ENCODE data around the gene LENEP.
A peak's percentile ranks its signal among the peaks of the same experiment; 100 is the strongest.

The LENEP gene

DNA sequence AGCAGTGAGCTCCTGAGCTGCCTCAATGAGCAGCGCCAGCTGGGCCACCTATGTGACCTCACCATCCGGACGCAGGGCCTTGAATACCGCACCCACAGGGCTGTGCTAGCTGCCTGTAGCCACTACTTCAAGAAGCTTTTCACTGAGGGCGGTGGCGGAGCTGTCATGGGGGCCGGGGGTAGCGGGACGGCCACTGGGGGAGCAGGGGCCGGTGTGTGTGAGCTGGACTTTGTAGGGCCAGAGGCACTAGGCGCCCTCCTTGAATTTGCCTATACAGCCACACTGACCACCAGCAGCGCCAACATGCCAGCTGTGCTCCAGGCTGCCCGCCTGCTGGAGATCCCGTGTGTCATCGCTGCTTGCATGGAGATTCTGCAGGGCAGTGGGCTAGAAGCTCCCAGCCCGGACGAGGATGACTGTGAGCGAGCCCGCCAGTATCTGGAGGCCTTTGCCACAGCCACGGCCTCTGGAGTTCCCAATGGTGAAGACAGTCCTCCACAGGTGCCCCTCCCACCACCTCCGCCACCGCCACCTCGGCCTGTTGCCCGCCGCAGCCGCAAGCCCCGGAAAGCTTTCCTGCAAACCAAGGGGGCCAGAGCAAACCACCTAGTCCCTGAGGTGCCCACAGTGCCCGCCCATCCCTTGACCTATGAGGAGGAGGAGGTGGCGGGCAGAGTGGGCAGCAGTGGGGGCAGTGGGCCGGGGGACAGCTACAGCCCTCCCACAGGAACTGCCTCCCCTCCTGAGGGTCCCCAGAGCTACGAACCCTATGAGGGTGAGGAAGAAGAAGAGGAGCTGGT is 21.5 kb downstream of the LENEP start:
- Histone ChIP-seq H3K9me3 (ENCODE audit: insufficient read depth, low read length, severe bottlenecking) (no peaks in the 10 kb centered on the region), H3K4me2 (ENCODE audit: insufficient read depth, low read length) (no peak overlapping the region), H4K20me1 (ENCODE audit: insufficient read depth, low read length) (peaks cover 71% of the 10 kb centered on the region), H3K4me1 (ENCODE audit: insufficient read depth, low read length) (peaks cover 20% of the 10 kb centered on the region), H3K79me2 (ENCODE audit: insufficient read depth, low read length) (no peaks in the 10 kb centered on the region), H2AFZ (ENCODE audit: low read depth, low read length) (no peak overlapping the region), H3K36me3 (ENCODE audit: insufficient read depth, low read length) (no peaks in the 10 kb centered on the region), H3K27me3 (ENCODE audit: insufficient read depth, low read length, poor library complexity) (peaks cover 29% of the 10 kb centered on the region), H3K4me3 (ENCODE audit: low read depth in 1 of 2, low read length in 2 of 2) (no peak overlapping the region), H3K27ac (ENCODE audit: low read length) (no peak overlapping the region), H3K9ac (ENCODE audit: low read depth, low read length) (no peak overlapping the region)
- TF ChIP-seq EZH2 (IDR thresholded peaks at IDR 0.05; ENCODE audit: borderline replicate concordance, low read depth, low read length, severe bottlenecking): no peak
- TF ChIP-seq, protein P1, sequence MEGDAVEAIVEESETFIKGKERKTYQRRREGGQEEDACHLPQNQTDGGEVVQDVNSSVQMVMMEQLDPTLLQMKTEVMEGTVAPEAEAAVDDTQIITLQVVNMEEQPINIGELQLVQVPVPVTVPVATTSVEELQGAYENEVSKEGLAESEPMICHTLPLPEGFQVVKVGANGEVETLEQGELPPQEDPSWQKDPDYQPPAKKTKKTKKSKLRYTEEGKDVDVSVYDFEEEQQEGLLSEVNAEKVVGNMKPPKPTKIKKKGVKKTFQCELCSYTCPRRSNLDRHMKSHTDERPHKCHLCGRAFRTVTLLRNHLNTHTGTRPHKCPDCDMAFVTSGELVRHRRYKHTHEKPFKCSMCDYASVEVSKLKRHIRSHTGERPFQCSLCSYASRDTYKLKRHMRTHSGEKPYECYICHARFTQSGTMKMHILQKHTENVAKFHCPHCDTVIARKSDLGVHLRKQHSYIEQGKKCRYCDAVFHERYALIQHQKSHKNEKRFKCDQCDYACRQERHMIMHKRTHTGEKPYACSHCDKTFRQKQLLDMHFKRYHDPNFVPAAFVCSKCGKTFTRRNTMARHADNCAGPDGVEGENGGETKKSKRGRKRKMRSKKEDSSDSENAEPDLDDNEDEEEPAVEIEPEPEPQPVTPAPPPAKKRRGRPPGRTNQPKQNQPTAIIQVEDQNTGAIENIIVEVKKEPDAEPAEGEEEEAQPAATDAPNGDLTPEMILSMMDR (IDR thresholded peaks at IDR 0.05; ENCODE audit: borderline replicate concordance, extremely low read depth, low read length, poor library complexity, severe bottlenecking): no peak
- no peak for ATAC-seq (ENCODE audit: insufficient read depth, low read depth)
- no peak for DNase-seq

DNA sequence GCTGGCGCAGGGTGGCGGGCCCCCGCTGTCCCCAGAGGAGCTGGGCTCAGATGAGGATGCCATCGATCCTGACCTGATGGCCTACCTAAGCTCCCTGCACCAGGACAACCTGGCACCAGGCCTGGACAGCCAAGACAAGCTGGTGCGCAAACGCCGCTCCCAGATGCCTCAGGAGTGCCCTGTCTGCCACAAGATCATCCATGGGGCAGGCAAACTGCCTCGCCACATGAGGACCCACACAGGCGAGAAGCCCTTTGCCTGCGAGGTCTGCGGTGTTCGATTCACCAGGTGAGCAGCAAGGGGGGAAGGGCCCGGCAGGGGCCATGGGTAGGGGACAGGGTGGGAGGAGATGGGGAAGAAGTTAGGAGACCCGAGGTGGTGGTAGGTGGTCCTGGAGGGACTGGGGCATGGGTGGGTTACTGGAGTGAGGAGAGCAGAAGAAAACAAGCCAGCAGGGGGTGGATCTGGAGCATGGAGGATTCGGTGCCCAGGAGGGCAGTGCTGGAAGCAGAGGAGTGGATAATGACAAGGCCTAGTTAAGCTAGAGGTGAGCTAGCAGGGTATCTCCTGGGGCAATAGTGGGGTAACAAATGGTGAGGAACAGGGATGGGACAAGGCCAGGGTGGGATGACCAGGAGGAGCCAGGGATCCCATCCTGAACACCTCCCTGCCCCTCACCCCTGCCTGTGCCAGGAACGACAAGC is 22.3 kb downstream of the LENEP start:
- peaks cover 13% of the 10 kb centered on the region for H3K4me1 ChIP-seq (ENCODE audit: insufficient read depth, low read length)
- H3K27ac ChIP-seq (ENCODE audit: low read length): no peak overlapping the region
- no peaks in the 10 kb centered on the region for H3K79me2 ChIP-seq (ENCODE audit: insufficient read depth, low read length)
- no peak overlapping the region for H2AFZ ChIP-seq (ENCODE audit: low read depth, low read length)
- TF ChIP-seq, protein P1 (IDR thresholded peaks at IDR 0.05; ENCODE audit: borderline replicate concordance, extremely low read depth, low read length, poor library complexity, severe bottlenecking): no peak
- TF ChIP-seq EZH2 (IDR thresholded peaks at IDR 0.05; ENCODE audit: borderline replicate concordance, low read depth, low read length, severe bottlenecking): no peak
- H3K4me2 ChIP-seq (ENCODE audit: insufficient read depth, low read length): no peak overlapping the region
- H3K9me3 ChIP-seq (ENCODE audit: insufficient read depth, low read length, severe bottlenecking): no peaks in the 10 kb centered on the region
- no peak overlapping the region for H3K4me3 ChIP-seq (ENCODE audit: low read depth in 1 of 2, low read length in 2 of 2)
- H3K9ac ChIP-seq (ENCODE audit: low read depth, low read length): no peak overlapping the region
- H3K36me3 ChIP-seq (ENCODE audit: insufficient read depth, low read length): no peaks in the 10 kb centered on the region
- ATAC-seq (ENCODE audit: insufficient read depth, low read depth) (no peak), DNase-seq (no peak)
- peaks cover 30% of the 10 kb centered on the region for H3K27me3 ChIP-seq (ENCODE audit: insufficient read depth, low read length, poor library complexity)
- peaks cover 66% of the 10 kb centered on the region for H4K20me1 ChIP-seq (ENCODE audit: insufficient read depth, low read length)

DNA sequence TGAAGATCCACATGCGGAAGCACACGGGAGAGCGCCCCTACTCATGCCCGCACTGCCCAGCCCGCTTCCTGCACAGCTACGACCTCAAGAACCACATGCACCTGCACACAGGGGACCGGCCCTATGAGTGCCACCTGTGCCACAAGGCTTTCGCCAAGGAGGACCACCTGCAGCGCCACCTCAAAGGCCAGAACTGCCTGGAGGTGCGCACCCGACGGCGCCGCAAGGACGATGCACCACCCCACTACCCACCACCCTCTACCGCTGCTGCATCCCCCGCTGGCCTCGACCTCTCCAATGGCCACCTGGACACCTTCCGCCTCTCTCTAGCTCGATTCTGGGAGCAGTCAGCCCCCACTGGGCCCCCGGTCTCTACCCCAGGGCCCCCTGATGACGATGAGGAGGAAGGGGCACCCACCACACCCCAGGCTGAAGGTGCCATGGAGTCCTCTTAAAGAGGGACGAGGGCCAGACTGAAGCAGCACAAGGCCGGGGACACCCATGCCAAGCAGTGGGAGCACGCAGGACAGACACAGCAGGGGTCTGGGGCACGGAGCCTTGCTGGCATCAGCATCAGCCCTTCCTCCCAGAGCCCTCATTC is 22.9 kb downstream of the LENEP start:
- H3K9me3 ChIP-seq (ENCODE audit: insufficient read depth, low read length, severe bottlenecking): no peaks in the 10 kb centered on the region
- no peak overlapping the region for H3K4me2 ChIP-seq (ENCODE audit: insufficient read depth, low read length)
- H4K20me1 ChIP-seq (ENCODE audit: insufficient read depth, low read length): peaks cover 62% of the 10 kb centered on the region
- TF ChIP-seq EZH2 (IDR thresholded peaks at IDR 0.05; ENCODE audit: borderline replicate concordance, low read depth, low read length, severe bottlenecking): no peak
- TF ChIP-seq, protein P1 (IDR thresholded peaks at IDR 0.05; ENCODE audit: borderline replicate concordance, extremely low read depth, low read length, poor library complexity, severe bottlenecking): no peak
- no peak overlapping the region for H2AFZ ChIP-seq (ENCODE audit: low read depth, low read length)
- DNase-seq (peak; percentile 27), ATAC-seq (ENCODE audit: insufficient read depth, low read depth) (no peak)
- no peaks in the 10 kb centered on the region for H3K79me2 ChIP-seq (ENCODE audit: insufficient read depth, low read length)
- H3K9ac ChIP-seq (ENCODE audit: low read depth, low read length): no peak overlapping the region
- H3K27me3 ChIP-seq (ENCODE audit: insufficient read depth, low read length, poor library complexity): peaks cover 31% of the 10 kb centered on the region
- H3K36me3 ChIP-seq (ENCODE audit: insufficient read depth, low read length): no peaks in the 10 kb centered on the region
- no peak overlapping the region for H3K27ac ChIP-seq (ENCODE audit: low read length)
- H3K4me3 ChIP-seq (ENCODE audit: low read depth in 1 of 2, low read length in 2 of 2): no peak overlapping the region
- peaks cover 13% of the 10 kb centered on the region for H3K4me1 ChIP-seq (ENCODE audit: insufficient read depth, low read length)

Measured in DND-41 (cell line).